Heart left ventricle (tissue), 16 donors: ENCODE results near the gene VASH1. TPM values are rescaled to one million over a fixed set of nuclear protein-coding genes. Genes with fewer than 3 reads are reported as not detected.

ENCODE experiments used
- ATAC-seq, 4 donors: fragments of 200-7000 bp; cut with Tn5 transposase; one replicate each; pipeline ENCODE4 v1.9.1; 2020 to 2022; ENCODE audit warnings: moderate library complexity in 4 of 4, mild to moderate bottlenecking in 3 of 4, moderate number of reproducible peaks in 1 of 4
- DNase-seq, 5 donors: peaks; one replicate each; pipeline ENCODE4 v3.0.0-alpha.2; 2020
- H3K27ac ChIP-seq, 12 donors: fragments of 200-600 bp; sonication (generic) in 4 of 12; one replicate each; pipeline versions ENCODE4 v1.5.0 to v1.8.0; 2016 to 2022; ENCODE audit warnings: mild to moderate bottlenecking in 2 of 12
- H3K27me3 ChIP-seq, 9 donors: fragments of 200-600 bp; sonication (generic) in 2 of 9; one replicate each; pipeline versions ENCODE4 v1.5.1 to v1.8.0; 2016 to 2022; ENCODE audit warnings: mild to moderate bottlenecking in 3 of 9
- H3K36me3 ChIP-seq, 9 donors: fragments of 200-600 bp; sonication (generic) in 2 of 9; one replicate each; pipeline versions ENCODE4 v1.5.0 to v1.8.0; 2018 to 2022; ENCODE audit warnings: mild to moderate bottlenecking in 2 of 9
- H3K4me1 ChIP-seq, 12 donors: fragments of 200-600 bp; sonication (generic) in 4 of 12; one replicate each; pipeline versions ENCODE4 v1.5.0 to v1.8.0; 2016 to 2022; ENCODE audit warnings: mild to moderate bottlenecking in 3 of 12
- H3K4me3 ChIP-seq, 12 donors: fragments of 200-600 bp; sonication (generic) in 4 of 12; one replicate each; pipeline versions ENCODE4 v1.5.0 to v1.8.0; 2017 to 2022; ENCODE audit warnings: mild to moderate bottlenecking in 9 of 12, moderate library complexity in 4 of 12
- H3K9me3 ChIP-seq, 12 donors: fragments of 200-600 bp; sonication (generic) in 4 of 12; one replicate each; pipeline versions ENCODE4 v1.5.0 to v1.8.0; 2016 to 2022; ENCODE audit warnings: mild to moderate bottlenecking in 1 of 12
- CTCF ChIP-seq, 12 donors: fragments of 200-600 bp; sonication (generic) in 4 of 12; IDR thresholded peaks; one replicate each; pipeline versions ENCODE4 v1.5.0 to v1.8.0; 2018 to 2022; ENCODE audit warnings: antibody characterized with exemption in 12 of 12, mild to moderate bottlenecking in 5 of 12
- POLR2A ChIP-seq, 2 donors: fragments of 450-650 bp; IDR thresholded peaks; one replicate each; pipeline ENCODE4 v1.6.1; 2017; ENCODE audit warnings: antibody characterized with exemption in 2 of 2, mild to moderate bottlenecking in 2 of 2, moderate library complexity in 2 of 2
- WGBS, 4 donors: extraction: QIAGEN DNeasy Blood & Tissue Kit in 2 of 4; methylation state at CpG; one replicate each; pipeline versions ENCODE4 v1.1.5 to v1.1.7; 2013 to 2018; 5-methylcytosine and 5-hydroxymethylcytosine counted together
- intact Hi-C, 10 donors: fragments of 100-400 bp; cut with DNase I; formaldehyde crosslinking; loops; one replicate each; pipeline versions ENCODE4 v1.11.1 to v1.14.2; 2022
- polyA plus RNA-seq, 2 donors: library from polyadenylated mRNA; stranded (reverse); fragments of 200-250 nt; gene quantifications; one replicate each; pipeline ENCODE4 v1.2.3, GENCODE V29; 2013
- total RNA-seq, 9 donors: library from RNA; depleted of rRNA in 2 of 9; stranded (reverse); fragments of >200 nt in 2 of 9; fragmentation: NEBNext Ultra II Directional in 3 of 9; extraction: Animal tissue kit (Norgen Biotek cat#: 25700) in 3 of 9; gene quantifications; one replicate each; pipeline versions ENCODE4 v1.1.0 to v1.2.4, GENCODE V29; 2016 to 2023
- donor health status: ischemic (EF 13 %, LVEDD 7.1; RV severe dilation, severe dysfunction).
- donor health status: healthy with polysubstance abuse.
- donor health status: DM: no; HTN: yes; CAD: no.
- donor health status: DM: no; HTN: no; CAD: no.
- donor health status: ischemic (EF 25% LVEDD 6.9; RV normal size, moderate dysfunction).
- donor health status: ischemic (EF 25% LVEDD 5.7; RV mildly dilated, moderate dysfunction).
- donor health status: healthy.
- donor health status: DM: yes; HTN: yes; CAD: no.
- donor health status: ischemic (EF 35%, LVEDD 5.7; RV mildly dilated, moderate dysfunction).
- donor health status: nonischemic (EF 11% LVEDD 7.7; RV severe dilation, severe dysfunction).
- donor health status: DM: yes; HTN: yes; CAD: no.
- donor health status: PGD.
- donor health status: ischemic (EF 29% LVEDD 5.4; RV normal size, mild dysfunction).
- donor health status: nonischemic (EF 23%, LVEDD 6.1; RV moderate dilation, normal function).

The VASH1 gene
- total and polyA plus RNA-seq, 11 donors, result 7.8 to 30.8 (median 11.1) TPM

- peak overlapping the region in 8 of 12 donors; percentile 18 to 96 (median 84) for H3K27ac ChIP-seq
- no peak overlapping the region for H3K4me3 ChIP-seq
- H3K36me3 ChIP-seq, result peaks cover 0 to 35% (median 0%) of the 10 kb centered on the region in 9 donors
- intact Hi-C loops, result no loop called here
- DNase-seq (peak in 1 of 5 donors; percentile 19), ATAC-seq (no peak)
- WGBS, 4 donors, result 87 to 93% (median 90%) methylated on average over 9 to 10 of the region's 10 CpGs
- H3K9me3 ChIP-seq, result no peaks in the 10 kb centered on the region
- no peak for TF ChIP-seq CTCF (IDR thresholded peaks at IDR 0.05)
- TF ChIP-seq POLR2A (IDR thresholded peaks at IDR 0.05), result no peak
- H3K4me1 ChIP-seq, result peaks cover 12 to 75% (median 55%) of the 10 kb centered on the region in 12 donors
- no peaks in the 10 kb centered on the region for H3K27me3 ChIP-seq
These were observed 9.5 kb downstream of the VASH1 start for GRCh38 chr14:76770521-76771436.

- H3K27ac ChIP-seq, result peak overlapping the region in 10 of 12 donors; percentile 18 to 96 (median 82)
- no peak for ATAC-seq
- 83 to 94% (median 88%) methylated on average over 9 of the region's 9 CpGs for WGBS, 4 donors
- TF ChIP-seq CTCF (IDR thresholded peaks at IDR 0.05) (no peak), POLR2A (IDR thresholded peaks at IDR 0.05) (no peak)
- H3K9me3 ChIP-seq, result no peaks in the 10 kb centered on the region
- intact Hi-C loops, result no loop called here
- peaks cover 0 to 41% (median 0%) of the 10 kb centered on the region in 9 donors for H3K36me3 ChIP-seq
- peak in 1 of 5 donors; percentile 13 for DNase-seq
- no peak overlapping the region for H3K4me3 ChIP-seq
- H3K27me3 ChIP-seq, result no peaks in the 10 kb centered on the region
- H3K4me1 ChIP-seq, result peaks cover 12 to 80% (median 55%) of the 10 kb centered on the region in 12 donors
These were observed 10.2 kb downstream of the VASH1 start for GRCh38 chr14:76771437-76771980.

- Histone ChIP-seq H3K36me3 (peaks cover 0 to 51% (median 9%) of the 10 kb centered on the region in 9 donors), H3K27ac (peak overlapping the region; percentile 76 to 96 (median 82)), H3K4me3 (peak overlapping the region in 2 of 12 donors; percentile 10 to 15), H3K4me1 (peaks cover 12 to 86% (median 53%) of the 10 kb centered on the region in 12 donors), H3K27me3 (no peaks in the 10 kb centered on the region), H3K9me3 (no peaks in the 10 kb centered on the region)
- peak in 1 of 2 donors; percentile 31 for TF ChIP-seq POLR2A (IDR thresholded peaks at IDR 0.05)
- no peak for TF ChIP-seq CTCF (IDR thresholded peaks at IDR 0.05)
- ATAC-seq, result peak; percentile 47 to 69 (median 62)
- 40 to 56% (median 48%) methylated on average over 13 of the region's 13 CpGs for WGBS, 4 donors
- intact Hi-C loops, result no loop called here
- DNase-seq, result peak; percentile 79 to 87 (median 84)
These were observed 11.3 kb downstream of the VASH1 start for GRCh38 chr14:76772300-76773187.
